ENCODE data around the gene CMTM2. TPM values are rescaled to one million over a fixed set of nuclear protein-coding genes. Genes with fewer than 3 reads are reported as not detected.
"Not testable (repeated sequence)": the region's sequence is repeated elsewhere in the genome, so short reads cannot be mapped to it uniquely, and the experiment has no call there.

The CMTM2 gene
- total and polyA plus RNA-seq, 2 experiments from 2014 or later, result 0.60 TPM; not detected in 1

- TF ChIP-seq CTCF (IDR thresholded peaks at IDR 0.05; ENCODE audit: poor library complexity) (no peak), EZH2 (IDR thresholded peaks at IDR 0.05; ENCODE audit: borderline replicate concordance) (no peak), EZH2phosphoT487 (IDR thresholded peaks at IDR 0.05; ENCODE audit: low read depth, severe bottlenecking, unreplicated experiment) (no peak)
- peaks cover 26% of the 10 kb centered on the region for H4K20me1 ChIP-seq (ENCODE audit: insufficient read depth, poor library complexity, severe bottlenecking)
- 95% methylated on average over 14 of the region's 14 CpGs for WGBS (ENCODE audit: low lambda C conversion rate, missing lambda C conversion rate)
These were observed 31.0 kb downstream of the CMTM2 start for GRCh38 chr16:66610111-66610820.

GRCh38 chr16:66611911-66612310 is 32.6 kb downstream of the CMTM2 start:
- H3K4me3 ChIP-seq; H3K36me3 ChIP-seq (replicated peaks; ENCODE audit: insufficient read depth, low read depth); H3K9me2 ChIP-seq (replicated peaks; ENCODE audit: insufficient read depth); H3K4me2 ChIP-seq; DNase-seq (ENCODE audit: low spot score); H3K27ac ChIP-seq; H3K27me3 ChIP-seq; H3K9me3 ChIP-seq (ENCODE audit: low read depth); H2AFZ ChIP-seq; H3K4me1 ChIP-seq (ENCODE audit: insufficient read depth): not testable (repeated sequence)
- Histone ChIP-seq H4K20me1 (ENCODE audit: insufficient read depth, poor library complexity, severe bottlenecking) (peaks cover 12% of the 10 kb centered on the region), H3K79me2 (peaks cover 12% of the 10 kb centered on the region)
- 94% methylated on average over 8 of the region's 8 CpGs for WGBS (ENCODE audit: low lambda C conversion rate, missing lambda C conversion rate)

More at GRCh38 chr16:66610111-66610820, 31.0 kb downstream of the CMTM2 start:
- no peak for DNase-seq (ENCODE audit: low spot score)
- no peaks in the 10 kb centered on the region for H3K27me3 ChIP-seq
- H3K27ac ChIP-seq, result no peak overlapping the region
- no peaks in the 10 kb centered on the region for H3K9me3 ChIP-seq (ENCODE audit: low read depth)
- H3K36me3 ChIP-seq (replicated peaks; ENCODE audit: insufficient read depth, low read depth), result peaks cover 4% of the 10 kb centered on the region
- no peak overlapping the region for H2AFZ ChIP-seq
- no peak overlapping the region for H3K4me3 ChIP-seq
- no peak overlapping the region for H3K4me2 ChIP-seq
- H3K9me2 ChIP-seq (replicated peaks; ENCODE audit: insufficient read depth), result no peaks in the 10 kb centered on the region
- peaks cover 27% of the 10 kb centered on the region for H3K79me2 ChIP-seq
- peaks cover 7% of the 10 kb centered on the region for H3K4me1 ChIP-seq (ENCODE audit: insufficient read depth)

- H3K36me3 ChIP-seq (replicated peaks; ENCODE audit: insufficient read depth, low read depth), result peaks cover 4% of the 10 kb centered on the region
- WGBS (ENCODE audit: low lambda C conversion rate, missing lambda C conversion rate), result 91% methylated on average over 14 of the region's 14 CpGs
- no peak for TF ChIP-seq EZH2phosphoT487 (IDR thresholded peaks at IDR 0.05; ENCODE audit: low read depth, severe bottlenecking, unreplicated experiment)
- TF ChIP-seq CTCF (IDR thresholded peaks at IDR 0.05; ENCODE audit: poor library complexity), result no peak
- no peak for TF ChIP-seq EZH2 (IDR thresholded peaks at IDR 0.05; ENCODE audit: borderline replicate concordance)
These were observed 33.2 kb downstream of the CMTM2 start for GRCh38 chr16:66612422-66612821.

GRCh38 chr16:66614161-66614802 is 35.0 kb downstream of the CMTM2 start:
- Histone ChIP-seq H3K9me3 (ENCODE audit: low read depth) (no peaks in the 10 kb centered on the region), H3K79me2 (peaks cover 5% of the 10 kb centered on the region), H3K27ac (no peak overlapping the region), H3K36me3 (replicated peaks; ENCODE audit: insufficient read depth, low read depth) (peaks cover 4% of the 10 kb centered on the region), H3K27me3 (no peaks in the 10 kb centered on the region), H3K9me2 (replicated peaks; ENCODE audit: insufficient read depth) (no peaks in the 10 kb centered on the region), H3K4me1 (ENCODE audit: insufficient read depth) (peaks cover 14% of the 10 kb centered on the region), H2AFZ (no peak overlapping the region), H4K20me1 (ENCODE audit: insufficient read depth, poor library complexity, severe bottlenecking) (peaks cover 6% of the 10 kb centered on the region), H3K4me2 (no peak overlapping the region), H3K4me3 (no peak overlapping the region)
- TF ChIP-seq EZH2 (IDR thresholded peaks at IDR 0.05; ENCODE audit: borderline replicate concordance) (no peak), CTCF (IDR thresholded peaks at IDR 0.05; ENCODE audit: poor library complexity) (no peak), EZH2phosphoT487 (IDR thresholded peaks at IDR 0.05; ENCODE audit: low read depth, severe bottlenecking, unreplicated experiment) (no peak)
- DNase-seq (ENCODE audit: low spot score), result no peak
- 88% methylated on average over 12 of the region's 12 CpGs for WGBS (ENCODE audit: low lambda C conversion rate, missing lambda C conversion rate)

More at GRCh38 chr16:66612422-66612821, 33.2 kb downstream of the CMTM2 start:
- Histone ChIP-seq H3K4me1 (ENCODE audit: insufficient read depth) (peaks cover 1% of the 10 kb centered on the region), H2AFZ (no peak overlapping the region), H4K20me1 (ENCODE audit: insufficient read depth, poor library complexity, severe bottlenecking) (peaks cover 11% of the 10 kb centered on the region), H3K9me3 (ENCODE audit: low read depth) (no peaks in the 10 kb centered on the region), H3K9me2 (replicated peaks; ENCODE audit: insufficient read depth) (no peaks in the 10 kb centered on the region), H3K79me2 (peaks cover 10% of the 10 kb centered on the region), H3K4me3 (no peak overlapping the region), H3K27me3 (no peaks in the 10 kb centered on the region), H3K4me2 (no peak overlapping the region), H3K27ac (no peak overlapping the region)
- DNase-seq (ENCODE audit: low spot score), result no peak

Measured in hepatocyte (in vitro differentiated cells).